ENCODE results near the gene PLEK. TPM values are rescaled to one million over a fixed set of nuclear protein-coding genes. Genes with fewer than 3 reads are reported as not detected.

Gene PLEK
- total and polyA plus RNA-seq, 10 of the 15 experiments (the other 5 are each of a cell fraction or from before 2014, with no cell fraction given) = 229 to 804 (median 362) TPM

- TF ChIP-seq KAT2A (conservative IDR thresholded peaks at IDR 0.05; ENCODE audit: control insufficient read depth, low read depth, low read length) (no peak), RCOR1 (conservative IDR thresholded peaks at IDR 0.05; ENCODE audit: low read depth, low read length) (0 out of 2 replicates have a peak, but pooled peaks have one; percentile 6), NR2C1 (IDR thresholded peaks at IDR 0.05) (no peak), CREM (IDR thresholded peaks at IDR 0.05; ENCODE audit: low read depth) (no peak), MLLT1 (IDR thresholded peaks at IDR 0.05) (peak; percentile 23; the same call in 1 of the 2 replicates), MEF2A (IDR thresholded peaks at IDR 0.05; ENCODE audit: insufficient read depth, low read depth, low read length) (no peak), DPF2 (IDR thresholded peaks at IDR 0.05) (no peak), EED (IDR thresholded peaks at IDR 0.05; ENCODE audit: low read depth) (no peak), EP300 (IDR thresholded peaks at IDR 0.05; ENCODE audit: borderline replicate concordance in 1 of 2, control insufficient read depth in 1 of 2, low read depth in 2 of 2, low read length in 2 of 2) (peak in 1 of 2 experiments; percentile 43; a peak in 1 of 4 replicates), IRF3 (IDR thresholded peaks at IDR 0.05) (no peak), TARDBP (IDR thresholded peaks at IDR 0.05; ENCODE audit: borderline replicate concordance) (no peak), BCL11A (IDR thresholded peaks at IDR 0.05; ENCODE audit: low read depth, low read length) (peak; percentile 26), FOS (IDR thresholded peaks at IDR 0.05; ENCODE audit: borderline replicate concordance, extremely low read depth, insufficient read length) (no peak), RB1 (IDR thresholded peaks at IDR 0.05; ENCODE audit: borderline replicate concordance) (no peak), NFYA (IDR thresholded peaks at IDR 0.05; ENCODE audit: borderline replicate concordance, low read depth, low read length) (no peak), CBX3 (IDR thresholded peaks at IDR 0.05; ENCODE audit: borderline replicate concordance, low read depth) (no peak), PKNOX1 (IDR thresholded peaks at IDR 0.05) (no peak), POLR2AphosphoS5 (IDR thresholded peaks at IDR 0.05; ENCODE audit: low read length) (0 out of 2 replicates have a peak, but pooled peaks have one; percentile 17), TCF7 (IDR thresholded peaks at IDR 0.05; ENCODE audit: borderline replicate concordance) (peak; percentile 70; the same call in 1 of the 2 replicates)
- TF ChIP-seq, protein P1, sequence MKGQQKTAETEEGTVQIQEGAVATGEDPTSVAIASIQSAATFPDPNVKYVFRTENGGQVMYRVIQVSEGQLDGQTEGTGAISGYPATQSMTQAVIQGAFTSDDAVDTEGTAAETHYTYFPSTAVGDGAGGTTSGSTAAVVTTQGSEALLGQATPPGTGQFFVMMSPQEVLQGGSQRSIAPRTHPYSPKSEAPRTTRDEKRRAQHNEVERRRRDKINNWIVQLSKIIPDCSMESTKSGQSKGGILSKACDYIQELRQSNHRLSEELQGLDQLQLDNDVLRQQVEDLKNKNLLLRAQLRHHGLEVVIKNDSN (IDR thresholded peaks at IDR 0.05; ENCODE audit: borderline replicate concordance, extremely low read length, insufficient read depth, low read depth, low read length) = no peak
- TF ChIP-seq, protein P2, sequence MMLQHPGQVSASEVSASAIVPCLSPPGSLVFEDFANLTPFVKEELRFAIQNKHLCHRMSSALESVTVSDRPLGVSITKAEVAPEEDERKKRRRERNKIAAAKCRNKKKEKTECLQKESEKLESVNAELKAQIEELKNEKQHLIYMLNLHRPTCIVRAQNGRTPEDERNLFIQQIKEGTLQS (IDR thresholded peaks at IDR 0.05; ENCODE audit: borderline replicate concordance, extremely low read depth, low read depth, low read length) = no peak
- TF ChIP-seq, protein P3, sequence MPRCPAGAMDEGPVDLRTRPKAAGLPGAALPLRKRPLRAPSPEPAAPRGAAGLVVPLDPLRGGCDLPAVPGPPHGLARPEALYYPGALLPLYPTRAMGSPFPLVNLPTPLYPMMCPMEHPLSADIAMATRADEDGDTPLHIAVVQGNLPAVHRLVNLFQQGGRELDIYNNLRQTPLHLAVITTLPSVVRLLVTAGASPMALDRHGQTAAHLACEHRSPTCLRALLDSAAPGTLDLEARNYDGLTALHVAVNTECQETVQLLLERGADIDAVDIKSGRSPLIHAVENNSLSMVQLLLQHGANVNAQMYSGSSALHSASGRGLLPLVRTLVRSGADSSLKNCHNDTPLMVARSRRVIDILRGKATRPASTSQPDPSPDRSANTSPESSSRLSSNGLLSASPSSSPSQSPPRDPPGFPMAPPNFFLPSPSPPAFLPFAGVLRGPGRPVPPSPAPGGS (IDR thresholded peaks at IDR 0.05; ENCODE audit: borderline replicate concordance, insufficient read depth, low read depth, low read length, poor library complexity, severe bottlenecking) = no peak
Measured at GRCh38 chr2:68388358-68388757, 23.3 kb downstream of the PLEK start (continued).

Data from GM12878 (cell line).